NCI-H1694 treated with DMSO at 0.1 percent for 48 hours (cell line): ENCODE measurements around the gene MAFF.
"Not testable (repeated sequence)": the region's sequence is repeated elsewhere in the genome, so short reads cannot be mapped to it uniquely, and the experiment has no call there.

ENCODE experiments used
- DNase-seq: peaks from one replicate; lab custom pipeline; 2025; lab: John Stamatoyannopoulos, UW

Gene MAFF

GRCh38 chr22:38201711-38202436 is at the start of gene MAFF:
Gene MAFF, plus strand, starts transcription at chr22:38201994. Its CDS starts 11,860 bp downstream, at chr22:38213854.
- peak; percentile 22 for DNase-seq

- DNase-seq = no peak
These were observed 47.8 kb upstream of the MAFF start for GRCh38 chr22:38153821-38154562.

GRCh38 chr22:38154563-38154915 is 47.3 kb upstream of the MAFF start:
- DNase-seq = not testable (repeated sequence)

- no peak for DNase-seq
These were observed 46.1 kb upstream of the MAFF start for GRCh38 chr22:38155703-38156102.

- no peak for DNase-seq
These were observed 38.6 kb upstream of the MAFF start for GRCh38 chr22:38162881-38163843.

GRCh38 chr22:38163844-38164550 is 37.8 kb upstream of the MAFF start:
- no peak for DNase-seq

GRCh38 chr22:38164551-38164918 is 37.3 kb upstream of the MAFF start:
- DNase-seq = no peak

- DNase-seq = no peak
These were observed 35.7 kb upstream of the MAFF start for GRCh38 chr22:38165922-38166593.

- DNase-seq = no peak
These were observed 33.8 kb upstream of the MAFF start for GRCh38 chr22:38167988-38168407.

GRCh38 chr22:38169116-38169515 is 32.7 kb upstream of the MAFF start:
- no peak for DNase-seq

GRCh38 chr22:38170469-38170868 is 31.3 kb upstream of the MAFF start:
- no peak for DNase-seq

- DNase-seq = peak; percentile 40
These were observed 29.6 kb upstream of the MAFF start for GRCh38 chr22:38171927-38172831.

GRCh38 chr22:38172832-38173640 is 28.8 kb upstream of the MAFF start:
- no peak for DNase-seq

GRCh38 chr22:38173641-38173906 is 28.2 kb upstream of the MAFF start:
- no peak for DNase-seq

GRCh38 chr22:38174626-38175025 is 27.2 kb upstream of the MAFF start:
- no peak for DNase-seq

GRCh38 chr22:38175206-38176118 is 26.3 kb upstream of the MAFF start:
- no peak for DNase-seq

GRCh38 chr22:38176170-38176741 is 25.5 kb upstream of the MAFF start:
- DNase-seq = no peak

GRCh38 chr22:38177044-38177443 is 24.8 kb upstream of the MAFF start:
- DNase-seq = no peak
